NCI-H345 treated with DMSO at 0.1 percent for 48 hours (cell line): ENCODE results near the gene ACSL5.
"Not testable (repeated sequence)": the region's sequence is repeated elsewhere in the genome, so short reads cannot be mapped to it uniquely, and the experiment has no call there.

ENCODE experiments used
- DNase-seq: peaks from one replicate; lab custom pipeline; 2025; ENCODE audit not compliant: unreplicated experiment; lab: John Stamatoyannopoulos, UW

The ACSL5 gene

DNA sequence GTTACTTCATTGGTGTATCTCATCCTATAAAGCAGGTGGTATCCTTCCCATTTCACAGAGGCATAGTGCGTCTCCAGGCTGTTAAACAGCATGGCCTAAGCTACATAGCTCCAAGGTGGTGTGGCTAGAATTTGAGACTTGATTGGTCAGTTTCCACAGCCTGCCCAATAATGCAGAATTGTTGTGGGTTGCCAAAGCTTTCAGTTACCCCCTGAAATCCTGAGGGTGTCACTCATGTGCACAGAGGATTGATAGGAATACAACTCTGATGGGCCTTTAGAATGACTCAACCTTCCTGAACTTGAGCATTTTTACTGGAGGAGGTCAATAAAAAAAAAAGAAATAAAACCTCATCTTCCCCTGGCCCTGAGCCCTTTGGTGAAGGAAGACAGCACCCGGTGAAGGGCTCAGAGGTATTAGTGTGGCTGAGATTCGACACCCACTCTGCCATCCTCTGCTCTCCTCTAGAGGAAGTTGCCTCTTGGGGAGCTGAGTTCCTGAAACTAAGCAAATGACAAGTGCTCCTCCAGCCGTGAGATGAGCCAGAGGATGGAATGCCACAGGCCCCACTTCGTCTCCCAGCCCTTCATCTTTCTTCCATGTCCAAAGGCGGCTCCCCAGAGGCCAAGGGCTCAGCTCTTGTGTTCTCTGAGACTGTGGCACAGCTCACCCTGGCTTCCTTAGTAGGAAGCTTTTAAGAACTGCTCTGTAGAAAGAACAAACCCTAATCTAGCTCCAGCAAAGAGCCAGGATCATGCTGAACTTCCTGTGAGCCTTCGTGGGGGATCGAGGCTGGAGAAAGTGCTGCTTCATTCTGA lies 1.0 kb downstream of the ACSL5 start:
- no peak for DNase-seq

DNA sequence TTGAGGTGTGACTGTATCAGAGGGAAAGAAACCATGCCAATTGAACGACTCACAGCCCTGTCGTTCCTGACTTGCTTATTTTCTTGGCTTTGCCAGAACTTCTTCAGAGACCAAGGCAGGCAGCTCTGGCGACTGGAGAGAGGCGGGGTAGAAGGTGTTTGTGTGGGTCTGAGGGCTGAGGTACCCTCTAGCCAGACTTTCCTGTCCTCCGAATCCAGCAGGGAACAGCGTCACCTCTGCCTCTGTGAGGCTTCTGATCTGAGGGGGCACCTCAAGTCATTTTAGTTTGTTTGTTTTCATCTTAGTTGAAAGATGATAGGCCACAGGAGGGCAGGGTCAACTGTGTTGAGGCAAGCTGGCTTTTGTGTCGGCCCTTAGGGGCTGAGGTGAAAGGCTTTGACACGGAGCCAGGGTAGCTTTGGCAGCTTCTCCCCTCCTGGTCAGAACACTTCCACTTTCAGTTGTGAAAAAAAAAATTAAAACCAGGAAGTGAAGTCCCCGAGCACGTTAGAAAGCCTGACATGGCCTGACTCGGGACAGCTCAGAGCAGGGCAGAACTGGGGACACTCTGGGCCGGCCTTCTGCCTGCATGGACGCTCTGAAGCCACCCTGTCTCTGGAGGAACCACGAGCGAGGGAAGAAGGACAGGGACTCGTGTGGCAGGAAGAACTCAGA lies 1.9 kb downstream of the ACSL5 start:
- DNase-seq, result no peak

DNA sequence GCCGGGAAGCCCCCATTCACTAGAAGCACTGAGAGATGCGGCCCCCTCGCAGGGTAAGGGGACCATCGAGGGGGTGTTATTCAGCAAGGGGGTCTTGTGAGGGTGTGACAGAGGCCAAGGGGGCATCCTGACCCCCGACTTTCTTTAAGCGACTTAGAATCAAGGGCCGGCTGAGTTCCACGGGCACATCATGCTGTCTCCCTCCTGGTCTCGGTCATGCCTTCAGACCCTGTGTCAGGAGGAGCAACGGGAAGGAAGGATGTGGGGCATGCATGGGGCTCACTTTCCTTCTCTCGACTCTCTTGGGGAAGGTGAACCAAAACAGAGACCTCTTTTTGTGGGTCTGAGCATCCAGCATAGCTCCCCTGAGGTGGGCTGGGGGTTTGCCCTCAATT lies 2.5 kb downstream of the ACSL5 start:
- DNase-seq, result no peak

DNA sequence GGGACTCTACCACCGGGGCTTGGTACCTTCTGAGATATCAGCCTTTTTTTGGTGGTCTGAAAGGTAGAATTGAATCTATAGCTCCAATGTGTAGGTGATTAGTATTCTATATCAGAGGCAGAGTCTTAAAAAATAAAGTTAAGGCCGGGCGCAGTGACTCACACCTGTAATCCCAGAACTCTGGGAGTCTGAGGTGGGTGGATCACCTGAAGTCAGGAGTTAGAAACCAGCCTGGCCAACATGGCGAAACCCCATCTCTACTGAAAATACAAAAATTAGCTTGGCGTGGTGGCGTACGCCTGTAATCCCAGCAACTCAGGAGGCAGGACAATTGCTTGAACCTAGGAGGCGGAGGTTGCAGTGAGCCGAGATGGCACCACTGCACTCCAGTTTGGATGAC lies 3.2 kb downstream of the ACSL5 start:
- not testable (repeated sequence) for DNase-seq

DNA sequence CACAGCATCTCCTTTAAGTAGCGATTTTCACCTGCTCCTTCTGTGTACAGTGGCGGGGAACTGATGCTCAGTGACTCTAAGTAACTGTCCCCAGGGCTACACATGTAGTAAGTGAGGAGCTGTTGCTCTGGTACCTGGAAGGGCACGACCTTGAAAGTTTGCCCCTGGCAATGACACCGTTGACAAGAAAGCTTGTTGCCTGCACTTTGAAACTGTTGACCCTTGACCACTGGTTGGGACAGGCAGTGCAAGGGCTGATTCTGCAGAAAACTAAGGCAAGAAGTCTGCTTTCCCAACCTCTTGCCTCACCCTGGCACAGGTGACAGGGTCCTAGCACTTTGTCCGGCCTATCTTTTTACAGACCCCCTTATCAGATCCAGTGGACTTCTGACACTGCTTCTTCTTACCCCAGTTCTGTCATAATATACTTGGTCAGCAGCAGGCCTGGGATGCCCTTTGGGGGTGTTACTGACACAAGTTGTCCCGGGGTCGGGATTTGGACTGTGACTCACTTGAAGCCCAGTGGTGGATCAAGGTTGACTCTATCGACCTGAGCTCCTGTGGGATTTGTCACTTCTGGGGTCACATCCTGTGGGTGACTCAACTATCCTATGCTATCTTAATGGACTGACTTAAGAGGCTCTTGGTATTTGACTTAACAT lies 5.8 kb downstream of the ACSL5 start:
- no peak for DNase-seq

DNA sequence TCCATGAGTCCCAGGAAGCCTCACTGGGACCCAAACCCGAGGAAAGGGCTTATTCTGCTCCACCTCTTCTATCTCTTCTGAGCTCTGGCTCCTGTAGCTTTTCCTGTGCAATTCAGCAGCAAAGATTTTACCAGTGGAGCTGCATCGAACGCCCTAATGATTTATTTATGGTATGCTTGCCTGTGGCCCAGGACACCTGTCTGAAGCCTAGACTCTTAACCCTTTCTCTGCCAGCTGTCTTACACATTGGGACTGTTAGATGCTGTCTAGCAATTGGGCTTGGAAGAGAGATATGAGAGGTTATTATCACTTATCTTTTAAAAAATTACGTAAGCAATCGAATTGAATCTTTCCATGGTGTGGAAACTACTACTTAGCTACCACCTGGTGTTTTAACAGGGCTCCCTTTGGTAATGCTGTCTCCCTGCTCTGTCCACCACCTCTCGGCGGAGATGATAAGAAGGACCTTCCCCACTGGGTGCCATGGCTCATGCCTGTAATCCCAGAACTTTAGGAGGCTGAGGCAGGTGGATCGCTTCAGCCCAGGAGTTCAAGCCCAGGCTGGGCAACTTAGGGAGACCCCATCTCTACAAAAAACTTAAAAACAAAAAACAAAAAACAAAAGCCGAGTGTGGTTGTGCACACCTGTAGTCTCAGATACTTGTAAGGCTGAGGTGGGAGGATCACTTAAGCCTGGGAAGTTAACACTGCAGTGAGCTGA lies 8.8 kb downstream of the ACSL5 start:
- no peak for DNase-seq

DNA sequence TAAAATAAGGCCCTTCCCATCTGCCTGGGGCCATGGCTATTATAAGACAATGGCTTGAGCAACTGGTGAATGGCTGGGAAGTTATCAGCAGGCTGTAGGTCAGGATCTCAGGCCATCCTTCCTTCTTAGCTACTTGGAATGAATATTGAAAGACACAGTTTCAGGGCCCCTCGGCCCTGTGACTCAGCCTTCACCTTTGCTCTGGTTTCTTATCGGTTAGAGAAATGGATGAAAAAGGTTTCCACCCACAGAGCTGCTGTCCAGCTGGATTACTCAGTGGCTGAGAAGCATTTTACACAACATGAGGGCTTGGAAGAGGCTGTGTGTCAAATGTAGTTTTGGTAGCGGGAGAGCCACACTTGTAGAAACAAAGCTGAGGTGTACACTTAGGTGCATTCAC lies 9.4 kb downstream of the ACSL5 start:
- DNase-seq, result no peak

DNA sequence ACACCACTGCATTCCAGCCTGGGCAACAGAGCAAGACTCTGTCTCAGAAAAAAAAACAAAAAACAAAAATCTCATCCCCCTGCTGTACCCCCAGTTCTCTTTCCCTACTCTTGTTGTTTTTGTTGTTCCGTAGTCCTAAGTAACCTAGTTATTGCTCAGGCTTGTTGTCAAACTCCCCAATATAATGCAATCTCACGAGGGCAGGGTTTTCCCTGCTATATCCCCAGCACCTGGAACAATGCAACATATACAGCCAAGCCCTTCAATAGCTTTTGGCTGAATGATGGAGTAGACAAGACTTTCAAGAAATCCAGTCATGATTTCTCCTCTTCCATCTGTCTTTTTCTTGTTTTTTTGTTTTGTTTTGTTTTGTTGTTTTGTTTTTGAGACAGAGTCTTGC lies 10.2 kb downstream of the ACSL5 start:
- no peak for DNase-seq

DNA sequence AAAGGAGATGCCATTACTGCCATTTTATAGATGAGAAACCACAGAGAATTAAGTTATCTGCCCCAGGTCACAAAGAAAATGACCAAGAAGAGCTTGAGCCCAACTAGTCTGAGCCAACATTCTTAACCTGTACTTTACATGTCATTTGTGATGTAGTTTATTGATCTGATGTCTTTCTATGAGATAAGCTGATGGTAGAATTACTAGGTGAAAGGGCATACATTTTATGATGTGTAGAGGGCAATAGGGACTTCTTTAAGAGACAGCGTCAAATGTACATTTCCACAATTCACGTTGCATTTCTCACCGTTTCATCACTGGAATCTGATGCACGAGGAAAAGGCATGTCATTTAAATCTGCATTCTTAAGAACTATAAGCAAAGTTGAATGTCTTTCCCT lies 11.3 kb downstream of the ACSL5 start:
- DNase-seq, result no peak

DNA sequence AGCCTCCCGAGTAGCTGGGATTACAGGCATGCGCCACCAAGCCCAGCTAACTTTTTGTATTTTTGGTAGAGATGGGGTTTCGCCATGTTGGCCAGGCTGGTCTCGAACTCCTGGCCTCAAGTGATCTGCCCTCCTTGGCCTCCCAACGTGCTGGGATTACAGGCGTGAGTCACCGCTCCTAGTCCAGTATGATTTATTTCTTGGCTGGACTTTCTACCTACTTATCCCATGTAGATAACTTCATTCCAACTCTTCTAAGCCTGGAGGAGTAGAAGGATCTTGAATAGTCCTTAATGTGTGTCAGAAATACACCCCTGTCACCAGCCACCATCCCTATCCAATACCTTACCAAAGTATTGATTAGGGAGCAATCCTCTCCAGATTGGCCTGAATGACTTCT lies 14.1 kb downstream of the ACSL5 start:
- DNase-seq, result not testable (repeated sequence)

DNA sequence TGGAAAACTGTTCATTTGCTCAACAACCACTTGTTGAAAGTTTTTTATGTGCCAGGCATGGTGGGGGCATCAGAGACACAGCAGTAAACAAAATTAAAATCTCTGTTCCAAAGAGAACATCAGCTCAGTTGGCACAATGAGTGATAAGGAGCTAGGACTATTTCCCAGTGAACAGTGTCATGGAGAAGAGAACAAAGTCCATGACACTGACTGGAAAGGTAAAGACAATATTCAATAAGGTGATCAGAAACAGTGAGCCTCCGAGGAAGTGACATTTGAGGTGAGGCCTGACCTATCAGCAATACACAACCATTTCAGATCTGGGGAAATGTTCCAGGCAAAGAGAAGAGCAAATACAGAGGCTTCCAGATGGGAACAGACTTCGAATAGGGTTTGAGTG lies 14.6 kb downstream of the ACSL5 start:
- no peak for DNase-seq

DNA sequence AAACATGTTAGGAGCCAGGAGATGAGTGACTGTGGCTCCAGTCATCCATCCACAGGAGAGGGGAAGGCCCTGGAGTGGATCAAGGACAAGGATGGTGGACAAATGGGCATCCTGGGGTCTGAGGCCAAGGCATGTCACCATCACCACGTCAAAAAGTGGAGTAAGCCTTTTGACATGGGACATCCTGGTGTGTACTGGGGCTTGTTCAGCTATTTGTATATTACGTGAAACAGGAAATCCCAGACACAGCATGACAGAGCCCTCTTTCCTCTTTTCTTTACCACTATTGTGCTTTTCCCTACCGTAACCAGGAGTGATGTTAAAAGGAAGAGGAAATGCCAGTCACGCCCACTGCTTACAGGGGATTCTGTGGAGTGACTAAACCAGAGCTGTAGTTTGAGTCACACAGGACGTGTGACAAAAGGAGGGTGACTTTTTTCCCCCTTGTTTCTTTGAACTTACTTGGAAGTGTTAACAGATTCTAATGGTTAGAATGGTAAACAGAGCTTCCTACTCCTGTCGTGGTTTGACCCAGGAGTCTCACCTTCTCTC lies 15.4 kb downstream of the ACSL5 start:
- no peak for DNase-seq

DNA sequence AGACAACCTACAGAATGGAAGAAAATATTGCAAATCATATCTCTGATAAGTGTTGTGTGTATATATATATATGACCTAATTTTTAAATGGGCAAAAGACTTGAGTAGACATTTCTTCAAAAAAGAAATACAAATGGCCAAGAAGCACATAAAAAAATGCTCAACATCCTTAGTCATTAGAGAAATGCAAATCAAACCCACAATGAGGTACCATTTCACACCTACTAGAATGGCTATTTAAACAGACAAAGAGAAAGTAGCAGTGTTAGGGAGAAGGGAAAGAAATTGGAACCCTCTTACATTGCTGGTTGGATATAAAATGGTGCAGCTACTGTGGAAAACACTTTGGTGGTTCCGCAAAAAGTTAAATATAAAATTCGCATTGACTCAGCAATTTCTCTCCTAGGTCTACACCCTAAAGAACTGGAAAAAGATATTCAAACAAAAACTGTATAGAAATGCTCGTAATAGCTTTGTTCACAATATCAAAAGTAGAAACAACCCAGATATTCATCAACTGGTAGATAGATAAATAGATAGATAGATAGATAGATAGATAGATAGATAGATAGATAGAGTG lies 16.3 kb downstream of the ACSL5 start:
- no peak for DNase-seq

DNA sequence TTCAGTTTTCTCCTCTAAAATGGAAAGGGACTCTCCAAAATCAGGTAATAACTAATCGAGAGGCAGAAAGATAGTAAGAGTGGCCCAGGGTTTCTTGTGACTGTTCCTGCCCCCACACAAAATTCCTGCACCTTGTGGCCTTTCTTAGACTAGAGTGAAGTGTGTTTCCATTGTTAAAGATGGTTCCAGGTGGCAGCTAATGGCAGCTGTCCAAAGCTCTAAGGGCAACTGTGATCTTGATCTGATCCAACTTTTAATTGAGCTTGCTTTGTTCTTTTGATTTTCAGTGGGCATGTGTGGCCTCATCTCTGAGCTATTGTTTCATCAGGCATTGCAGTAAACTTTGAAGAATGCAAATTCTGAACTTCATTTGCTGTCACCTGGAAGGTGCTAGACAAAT lies 19.4 kb downstream of the ACSL5 start:
- DNase-seq, result no peak

DNA sequence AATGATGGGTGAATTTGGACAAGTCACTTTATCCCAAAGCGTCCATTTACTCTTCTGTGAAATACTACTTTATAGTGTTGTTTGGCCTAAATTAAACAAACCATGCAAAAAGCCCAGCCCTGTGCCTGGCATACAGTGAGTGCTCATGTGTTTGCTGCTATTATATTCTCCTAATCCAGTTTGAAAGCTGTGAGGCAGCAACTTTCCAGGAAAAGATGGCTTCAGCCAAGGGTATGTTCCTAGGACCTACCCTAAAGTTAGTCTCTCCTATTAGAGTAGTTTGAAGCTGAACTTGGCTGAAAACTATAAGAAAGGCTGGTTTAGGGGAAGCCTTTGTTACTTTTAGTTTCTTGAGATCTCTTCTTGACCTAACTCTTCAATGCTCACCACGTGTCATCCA lies 19.9 kb downstream of the ACSL5 start:
- DNase-seq, result no peak

DNA sequence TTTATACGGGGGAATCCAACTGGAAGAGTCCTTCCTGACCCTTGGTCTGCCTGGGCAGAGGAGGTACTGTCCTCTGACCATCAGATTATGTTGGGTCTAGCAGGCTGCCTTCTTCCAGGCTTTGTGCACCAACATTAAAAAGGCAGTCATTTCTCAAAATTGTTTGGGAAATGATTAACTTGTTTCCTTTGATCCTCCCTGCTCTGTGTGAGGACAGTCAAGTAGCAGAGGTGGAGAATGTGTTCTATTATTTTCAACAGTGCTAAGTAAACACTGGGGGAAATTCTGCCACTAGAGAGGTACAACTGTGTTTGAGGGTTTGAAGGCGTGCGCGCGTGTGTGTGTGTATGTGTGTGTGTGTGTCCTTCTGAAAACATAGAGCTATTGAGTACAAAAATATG lies 20.6 kb downstream of the ACSL5 start:
- peak; percentile 5 for DNase-seq

DNA sequence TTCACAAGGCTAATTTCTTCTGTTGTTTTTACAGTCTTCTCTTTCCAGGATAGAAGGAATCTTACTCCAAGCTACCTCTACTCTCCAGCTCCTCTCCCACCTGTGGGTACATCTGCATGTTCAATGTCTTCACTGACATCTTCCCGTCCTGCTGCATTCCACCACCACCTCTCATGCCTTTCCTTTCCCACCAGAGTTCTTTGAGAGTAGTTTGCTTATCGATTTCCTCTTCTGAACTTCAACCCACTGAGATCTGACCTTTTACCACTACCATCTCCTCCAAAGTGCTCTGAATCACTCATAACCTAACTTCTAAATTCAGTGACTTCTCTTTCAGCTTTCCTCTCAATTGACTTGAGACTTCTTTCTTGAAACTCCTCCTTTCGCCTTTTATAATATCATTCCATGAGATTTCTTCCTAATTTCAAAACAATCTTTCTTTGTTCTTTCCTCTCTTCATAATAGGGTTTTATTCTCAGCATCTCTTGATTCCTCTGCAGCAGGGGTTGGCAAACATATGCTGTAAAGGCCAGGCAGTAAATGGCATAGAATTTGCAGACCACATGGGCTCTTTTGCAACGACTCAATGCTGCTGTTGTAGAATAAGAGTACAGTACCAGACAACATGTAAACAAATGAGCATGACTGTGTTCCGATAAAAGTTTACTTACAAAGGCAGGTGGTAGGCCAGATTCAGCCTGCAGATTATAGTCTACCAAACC lies 22.1 kb downstream of the ACSL5 start:
- DNase-seq, result peak; percentile 10

DNA sequence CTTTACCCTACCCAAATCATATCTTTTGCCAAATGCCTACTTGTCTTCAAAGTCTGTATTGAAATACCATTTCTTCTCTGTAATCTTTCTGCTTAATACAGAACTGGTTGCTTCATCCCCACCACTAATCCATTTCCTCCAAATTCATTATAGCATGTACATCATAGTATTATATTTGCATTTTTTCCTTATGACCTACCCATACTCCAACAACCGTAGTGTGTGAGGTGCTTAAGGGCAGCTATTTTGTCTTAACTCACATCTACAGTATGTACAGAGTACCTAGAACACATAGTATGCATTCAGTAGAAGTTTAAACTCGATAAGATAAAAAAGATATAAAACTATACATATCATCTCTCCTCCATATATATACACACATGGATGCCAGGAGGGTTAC lies 23.7 kb downstream of the ACSL5 start:
- no peak for DNase-seq

DNA sequence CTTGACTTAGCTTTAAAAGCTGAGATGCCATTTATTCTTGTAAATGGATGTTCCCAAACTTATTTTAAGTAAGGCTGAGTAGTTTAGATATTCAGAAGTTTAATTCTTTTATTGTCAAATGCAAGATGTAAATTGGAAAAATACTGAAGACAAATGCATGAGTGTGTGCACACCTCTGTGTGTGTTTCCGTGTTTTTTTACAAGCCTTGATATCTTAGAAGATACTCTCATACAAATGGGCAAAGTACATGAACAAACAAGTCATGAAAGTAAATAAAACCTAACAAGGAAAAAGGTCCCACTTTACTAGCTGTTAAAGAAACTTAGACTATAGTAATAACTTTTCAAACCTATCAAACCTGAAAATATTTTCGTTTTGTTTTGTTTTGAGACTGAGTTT lies 29.0 kb downstream of the ACSL5 start:
- no peak for DNase-seq

DNA sequence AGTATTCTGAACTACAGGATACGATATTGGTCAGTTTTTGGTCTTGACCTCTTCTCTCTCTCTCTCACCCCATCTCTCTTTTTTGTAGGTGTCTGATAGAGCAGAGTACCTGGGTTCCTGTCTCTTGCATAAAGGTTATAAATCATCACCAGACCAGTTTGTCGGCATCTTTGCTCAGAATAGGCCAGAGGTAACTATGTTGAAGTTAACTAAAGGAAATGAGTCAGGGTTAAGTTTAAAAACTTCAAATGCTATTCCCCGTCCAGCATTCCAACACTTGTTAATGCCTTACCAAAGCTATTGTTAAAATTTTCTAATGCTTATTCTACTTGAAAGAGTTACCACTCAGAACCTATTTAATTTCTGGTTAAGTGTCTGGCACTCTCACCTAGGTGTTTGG lies 30.7 kb downstream of the ACSL5 start:
- DNase-seq, result no peak
